Psoas muscle (tissue), 8 donors: ENCODE measurements around the gene GORASP1. TPM values are rescaled to one million over a fixed set of nuclear protein-coding genes. Genes with fewer than 3 reads are reported as not detected.
"Not testable (repeated sequence)": the region's sequence is repeated elsewhere in the genome, so short reads cannot be mapped to it uniquely, and the experiment has no call there.

ENCODE experiments used
- ATAC-seq, 4 donors: fragments of 200-7000 bp; cut with Tn5 transposase; one replicate each; pipeline ENCODE4 v1.9.1; 2020; ENCODE audit warnings: moderate library complexity in 3 of 4, mild to moderate bottlenecking in 2 of 4
- DNase-seq, 2 donors: peaks; one replicate each; pipeline ENCODE4 v3.0.0-alpha.2; 2020
- H3K27ac ChIP-seq: fragments of 200-600 bp; one replicate; pipeline ENCODE4 v1.8.0; 2022
- H3K27me3 ChIP-seq, 3 donors: fragments of 200-600 bp in 1 of 3; one replicate each; pipeline versions ENCODE4 v1.6.1 to v1.8.0; 2013 to 2022; ENCODE audit warnings: low read length in 2 of 3, mild to moderate bottlenecking in 2 of 3, moderate library complexity in 1 of 3; ENCODE audit not compliant: insufficient read depth in 3 of 3
- H3K36me3 ChIP-seq, 2 donors: fragments of 200-600 bp in 1 of 2; one replicate each; pipeline versions ENCODE4 v1.6.1 to v1.8.0; 2013 to 2022; ENCODE audit warnings: low read depth in 1 of 2, mild to moderate bottlenecking in 1 of 2, moderate library complexity in 1 of 2; ENCODE audit not compliant: insufficient read depth in 1 of 2
- H3K4me1 ChIP-seq: fragments of 200-600 bp; one replicate; pipeline ENCODE4 v1.8.0; 2022
- H3K4me3 ChIP-seq: fragments of 200-600 bp; one replicate; pipeline ENCODE4 v1.8.0; 2022; ENCODE audit warnings: mild to moderate bottlenecking
- H3K9me3 ChIP-seq: fragments of 200-600 bp; one replicate; pipeline ENCODE4 v1.8.0; 2022
- CTCF ChIP-seq: fragments of 200-600 bp; IDR thresholded peaks from one replicate; pipeline ENCODE4 v1.8.0; 2022; ENCODE audit warnings: antibody characterized with exemption
- WGBS, 3 donors: extraction: QIAGEN DNeasy Blood & Tissue Kit; methylation state at CpG; one replicate each; pipeline versions ENCODE4 v1.1.6 to v1.1.7; 2013; 5-methylcytosine and 5-hydroxymethylcytosine counted together
- intact Hi-C, 2 donors: fragments of 100-400 bp; cut with DNase I; formaldehyde crosslinking; loops; one replicate each; pipeline versions ENCODE4 v1.11.0 to v1.14.2; 2022
- polyA plus RNA-seq, 3 donors: library from polyadenylated mRNA; stranded (reverse); fragments of 200-250 nt; gene quantifications; one replicate each; pipeline ENCODE4 v1.2.3, GENCODE V29; 2013
- total RNA-seq, 4 donors: library from RNA; stranded (reverse); fragmentation: NEBNext Ultra II Directional in 2 of 4; extraction: Animal tissue kit (Norgen Biotek cat#: 25700) in 2 of 4; gene quantifications; one replicate each; pipeline versions ENCODE4 v1.2.1 to v1.2.4, GENCODE V29; 2021 to 2023
- donor health status: healthy with polysubstance abuse.
- donor health status: DM: no; HTN: no; CAD: no; lungs with moderate emphysema.
- donor health status: Bipolar disorder and iron deficiency.
- donor health status: healthy.
- donor health status: DM: yes; HTN: yes; CAD: no.
- donor health status: DM: no; HTN: no; CAD: no.
- donor health status: DM: no; HTN: no; CAD: no.
- donor health status: DM: yes; HTN: yes; CAD: no.

Gene GORASP1
- total and polyA plus RNA-seq, 7 donors: 27.3 to 46.7 (median 37.3) TPM

GRCh38 chr3:39065197-39065596 is 42.2 kb downstream of the GORASP1 start:
- peaks cover 0 to 47% of the 10 kb centered on the region in 2 donors for H3K36me3 ChIP-seq
- H3K27ac ChIP-seq: no peak overlapping the region
- WGBS, 3 donors: 26 to 43% (median 43%) methylated on average over 1 of the region's 1 CpG

GRCh38 chr3:39064646-39065045 is 42.8 kb downstream of the GORASP1 start:
- H3K27ac ChIP-seq: no peak overlapping the region
- no peaks in the 10 kb centered on the region for H3K27me3 ChIP-seq
- TF ChIP-seq CTCF: no peak
- DNase-seq (no peak), ATAC-seq (no peak)
- no peaks in the 10 kb centered on the region for H3K9me3 ChIP-seq
- H3K36me3 ChIP-seq: peaks cover 0 to 41% of the 10 kb centered on the region in 2 donors
- intact Hi-C loops: no loop called here
- H3K4me3 ChIP-seq: no peak overlapping the region
- WGBS, 3 donors: 81 to 92% (median 89%) methylated on average over 1 of the region's 1 CpG
- no peaks in the 10 kb centered on the region for H3K4me1 ChIP-seq

More at GRCh38 chr3:39065197-39065596, 42.2 kb downstream of the GORASP1 start:
- no peak for ATAC-seq
- DNase-seq: no peak
- Histone ChIP-seq H3K27me3 (no peaks in the 10 kb centered on the region), H3K9me3 (no peaks in the 10 kb centered on the region), H3K4me1 (no peaks in the 10 kb centered on the region), H3K4me3 (no peak overlapping the region)
- intact Hi-C loops: no loop called here
- TF ChIP-seq CTCF: no peak

GRCh38 chr3:39063143-39063542 is 44.3 kb downstream of the GORASP1 start:
- ATAC-seq: no peak
- Histone ChIP-seq H3K27ac (no peak overlapping the region), H3K4me3 (no peak overlapping the region), H3K36me3 (peaks cover 0 to 26% of the 10 kb centered on the region in 2 donors), H3K27me3 (no peaks in the 10 kb centered on the region), H3K4me1 (no peaks in the 10 kb centered on the region), H3K9me3 (no peaks in the 10 kb centered on the region)
- no peak for TF ChIP-seq CTCF
- DNase-seq: no peak
- intact Hi-C loops: no loop called here
- WGBS, 3 donors: 68 to 75% (median 69%) methylated on average over 3 of the region's 3 CpGs

GRCh38 chr3:39062180-39062579 is 45.2 kb downstream of the GORASP1 start:
- Histone ChIP-seq H3K9me3 (no peaks in the 10 kb centered on the region), H3K36me3 (peaks cover 0 to 16% of the 10 kb centered on the region in 2 donors), H3K4me3 (no peak overlapping the region), H3K4me1 (no peaks in the 10 kb centered on the region), H3K27me3 (no peaks in the 10 kb centered on the region), H3K27ac (no peak overlapping the region)
- ATAC-seq: no peak
- WGBS, 3 donors: 67 to 81% (median 68%) methylated on average over 1 of the region's 1 CpG
- no peak for TF ChIP-seq CTCF
- intact Hi-C loops: no loop called here
- no peak for DNase-seq

GRCh38 chr3:39061228-39061627 is 46.2 kb downstream of the GORASP1 start:
- H3K36me3 ChIP-seq, H3K4me1 ChIP-seq, H3K4me3 ChIP-seq, ATAC-seq, intact Hi-C loops, DNase-seq, H3K27me3 ChIP-seq, H3K27ac ChIP-seq, H3K9me3 ChIP-seq: not testable (repeated sequence)
- 86 to 96% (median 91%) methylated on average over 2 of the region's 2 CpGs for WGBS, 3 donors
